ENCODE results near the gene DLGAP5. TPM values are rescaled to one million over a fixed set of nuclear protein-coding genes. Genes with fewer than 3 reads are reported as not detected.

DLGAP5 gene
- polyA plus RNA-seq, 1 donor (not counting 4 experiments of a cell fraction or from before 2014, with no cell fraction given), result 15.3 TPM

GRCh38 chr14:55123101-55123500 is 68.3 kb downstream of the DLGAP5 start:
- no peaks in the 10 kb centered on the region for H4K20me1 ChIP-seq (ENCODE audit: control insufficient read depth, extremely low read depth, insufficient read depth, low read length)
- H3K9ac ChIP-seq (ENCODE audit: control insufficient read depth, extremely low read depth, insufficient read depth, low read length), result peak overlapping the region; percentile 6
- no peak overlapping the region for H2AFZ ChIP-seq (ENCODE audit: control insufficient read depth, low read length)
- no peak overlapping the region for H3K4me3 ChIP-seq (ENCODE audit: control insufficient read depth in 2 of 3, extremely low read depth in 1 of 3, insufficient read depth in 2 of 3, low read depth in 1 of 3, low read length in 3 of 3)
- dilution Hi-C loops (cut with MboI; ENCODE audit: extremely low pct_ligation_motif_present, low sequenced_read_pairs), result no loop called here
- H3K36me3 ChIP-seq (ENCODE audit: control insufficient read depth in 2 of 2, extremely low read depth in 1 of 2, insufficient read depth in 2 of 2, low read length in 2 of 2), result no peaks in the 10 kb centered on the region
- TF ChIP-seq EZH2 (IDR thresholded peaks at IDR 0.05; ENCODE audit: low read length), result no peak
- TF ChIP-seq CTCF (optimal IDR thresholded peaks at IDR 0.05 in 1 of 3, IDR thresholded peaks at IDR 0.05 in 1 of 3, conservative IDR thresholded peaks at IDR 0.05 in 1 of 3; ENCODE audit: extremely low read depth in 1 of 3, insufficient read depth in 2 of 3, low read length in 3 of 3), result no peak
- FAIRE-seq, result no peak
- peak overlapping the region; percentile 12 for H3K4me2 ChIP-seq (ENCODE audit: control insufficient read depth, extremely low read depth, insufficient read depth, low read depth, low read length)
- H3K9me1 ChIP-seq (ENCODE audit: control insufficient read depth, extremely low read depth, insufficient read depth, low read length), result no peaks in the 10 kb centered on the region
- H3K27ac ChIP-seq (ENCODE audit: control insufficient read depth, insufficient read depth, low read length), result no peak overlapping the region
- no peak for DNase-seq (ENCODE audit: low read depth, low spot score)
- no peaks in the 10 kb centered on the region for H3K9me3 ChIP-seq (ENCODE audit: control insufficient read depth, low read depth, low read length)
- no peaks in the 10 kb centered on the region for H3K79me2 ChIP-seq (ENCODE audit: control insufficient read depth, insufficient read depth, low read length)
- peaks cover 36% of the 10 kb centered on the region for H3K4me1 ChIP-seq (ENCODE audit: control insufficient read depth, extremely low read depth, insufficient read depth, low read length)
- H3K27me3 ChIP-seq (ENCODE audit: control insufficient read depth, extremely low read depth, insufficient read depth, low read length), result no peaks in the 10 kb centered on the region

GRCh38 chr14:55122440-55122986 is 68.9 kb downstream of the DLGAP5 start:
- Histone ChIP-seq H3K9me3 (ENCODE audit: control insufficient read depth, low read depth, low read length) (no peaks in the 10 kb centered on the region), H3K4me3 (ENCODE audit: control insufficient read depth in 2 of 3, extremely low read depth in 1 of 3, insufficient read depth in 2 of 3, low read depth in 1 of 3, low read length in 3 of 3) (no peak overlapping the region), H3K9me1 (ENCODE audit: control insufficient read depth, extremely low read depth, insufficient read depth, low read length) (no peaks in the 10 kb centered on the region), H3K79me2 (ENCODE audit: control insufficient read depth, insufficient read depth, low read length) (no peaks in the 10 kb centered on the region), H3K9ac (ENCODE audit: control insufficient read depth, extremely low read depth, insufficient read depth, low read length) (peak overlapping the region; percentile 6), H3K4me1 (ENCODE audit: control insufficient read depth, extremely low read depth, insufficient read depth, low read length) (peaks cover 36% of the 10 kb centered on the region), H3K27me3 (ENCODE audit: control insufficient read depth, extremely low read depth, insufficient read depth, low read length) (no peaks in the 10 kb centered on the region), H2AFZ (ENCODE audit: control insufficient read depth, low read length) (peak overlapping the region; percentile 14), H3K27ac (ENCODE audit: control insufficient read depth, insufficient read depth, low read length) (no peak overlapping the region), H4K20me1 (ENCODE audit: control insufficient read depth, extremely low read depth, insufficient read depth, low read length) (no peaks in the 10 kb centered on the region), H3K36me3 (ENCODE audit: control insufficient read depth in 2 of 2, extremely low read depth in 1 of 2, insufficient read depth in 2 of 2, low read length in 2 of 2) (no peaks in the 10 kb centered on the region), H3K4me2 (ENCODE audit: control insufficient read depth, extremely low read depth, insufficient read depth, low read depth, low read length) (peak overlapping the region; percentile 12)
- TF ChIP-seq CTCF (optimal IDR thresholded peaks at IDR 0.05 in 1 of 3, IDR thresholded peaks at IDR 0.05 in 1 of 3, conservative IDR thresholded peaks at IDR 0.05 in 1 of 3; ENCODE audit: extremely low read depth in 1 of 3, insufficient read depth in 2 of 3, low read length in 3 of 3), result no peak
- no peak for TF ChIP-seq EZH2 (IDR thresholded peaks at IDR 0.05; ENCODE audit: low read length)
- dilution Hi-C loops (cut with MboI; ENCODE audit: extremely low pct_ligation_motif_present, low sequenced_read_pairs), result no loop called here
- FAIRE-seq (peak; percentile 59), DNase-seq (ENCODE audit: low read depth, low spot score) (no peak)
